ENCODE data around the gene FAM20B. TPM values are rescaled to one million over a fixed set of nuclear protein-coding genes. Genes with fewer than 3 reads are reported as not detected.

The FAM20B gene
- total RNA-seq, 4 donors from 2014 or later: 58.8 to 78.3 (median 76.5) TPM

- WGBS, 2 donors (ENCODE audit: low coverage in 1 of 2): 55 to 100% methylated on average over 1 to 3 of the region's 3 CpGs
- peaks cover 0 to 80% of the 10 kb centered on the region in 2 donors for H3K36me3 ChIP-seq
- H3K4me1 ChIP-seq: peaks cover 0 to 16% (median 8%) of the 10 kb centered on the region in 3 donors
- no peak for TF ChIP-seq CTCF (IDR thresholded peaks at IDR 0.05)
- no peak for TF ChIP-seq POLR2A (IDR thresholded peaks at IDR 0.05)
- no peak for TF ChIP-seq EP300 (IDR thresholded peaks at IDR 0.05)
- TF ChIP-seq POLR2AphosphoS5 (IDR thresholded peaks at IDR 0.05): no peak
- H3K27me3 ChIP-seq: no peaks in the 10 kb centered on the region
- no peak overlapping the region for H3K27ac ChIP-seq
- no peak for ATAC-seq
- H3K4me3 ChIP-seq: no peak overlapping the region
- H3K9me3 ChIP-seq: no peaks in the 10 kb centered on the region
These were observed 70.2 kb downstream of the FAM20B start for GRCh38 chr1:179095924-179096323.

- Histone ChIP-seq H3K4me3 (no peak overlapping the region), H3K27ac (no peak overlapping the region), H3K4me1 (no peaks in the 10 kb centered on the region), H3K36me3 (peaks cover 0 to 47% of the 10 kb centered on the region in 2 donors), H3K27me3 (no peaks in the 10 kb centered on the region), H3K9me3 (no peaks in the 10 kb centered on the region)
- no peak for ATAC-seq
- WGBS, 2 donors (ENCODE audit: low coverage in 1 of 2): 87% methylated on average over 4 of the region's 4 CpGs; no CpG with 5 or more reads in 1 of the 2 donors
- no peak for TF ChIP-seq POLR2A (IDR thresholded peaks at IDR 0.05)
- TF ChIP-seq CTCF (IDR thresholded peaks at IDR 0.05): no peak
- TF ChIP-seq EP300 (IDR thresholded peaks at IDR 0.05): no peak
- TF ChIP-seq POLR2AphosphoS5 (IDR thresholded peaks at IDR 0.05): no peak
These were observed 74.2 kb downstream of the FAM20B start for GRCh38 chr1:179099891-179100290.

- Histone ChIP-seq H3K4me3 (no peak overlapping the region), H3K36me3 (peaks cover 0 to 35% of the 10 kb centered on the region in 2 donors), H3K4me1 (no peaks in the 10 kb centered on the region), H3K9me3 (no peaks in the 10 kb centered on the region), H3K27ac (no peak overlapping the region), H3K27me3 (no peaks in the 10 kb centered on the region)
- whole genome bisulfite sequencing, 2 donors (ENCODE audit: low coverage in 1 of 2): 94% methylated on average over 2 of the region's 4 CpGs; no CpG with 5 or more reads in 1 of the 2 donors
- no peak for ATAC-seq
- TF ChIP-seq POLR2A (IDR thresholded peaks at IDR 0.05): no peak
- no peak for TF ChIP-seq EP300 (IDR thresholded peaks at IDR 0.05)
- TF ChIP-seq POLR2AphosphoS5 (IDR thresholded peaks at IDR 0.05): no peak
- no peak for TF ChIP-seq CTCF (IDR thresholded peaks at IDR 0.05)
These were observed 75.9 kb downstream of the FAM20B start for GRCh38 chr1:179101566-179101965.

DNA sequence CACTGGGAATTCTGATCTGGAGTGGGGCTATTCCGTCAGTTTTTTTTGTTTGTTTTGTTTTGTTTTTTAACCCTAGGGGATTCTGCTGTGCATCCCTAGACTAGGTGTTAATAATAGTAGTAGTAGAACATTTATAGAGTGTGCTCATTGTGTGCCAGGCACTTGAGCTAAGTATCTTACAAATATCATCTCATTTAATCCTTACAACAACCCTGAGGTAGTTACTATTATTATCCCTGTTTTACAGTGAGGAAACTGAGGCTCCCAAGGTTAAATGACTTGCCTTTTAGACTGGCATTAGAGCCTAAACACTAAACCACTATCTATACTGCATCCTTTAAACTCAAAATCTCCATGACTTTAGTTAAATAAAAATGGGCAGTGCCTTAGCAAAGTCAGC, 78.3 kb downstream of the FAM20B start:
- no peak overlapping the region for H3K4me3 ChIP-seq
- H3K9me3 ChIP-seq: no peaks in the 10 kb centered on the region
- ATAC-seq: no peak
- TF ChIP-seq POLR2AphosphoS5 (IDR thresholded peaks at IDR 0.05) (no peak), EP300 (IDR thresholded peaks at IDR 0.05) (no peak), CTCF (IDR thresholded peaks at IDR 0.05) (no peak), POLR2A (IDR thresholded peaks at IDR 0.05) (no peak)
- 86 to 95% methylated on average over 1 of the region's 1 CpG for WGBS, 2 donors (ENCODE audit: low coverage in 1 of 2)
- H3K27me3 ChIP-seq: no peaks in the 10 kb centered on the region
- H3K36me3 ChIP-seq: peaks cover 0 to 41% of the 10 kb centered on the region in 2 donors
- H3K4me1 ChIP-seq: no peaks in the 10 kb centered on the region
- H3K27ac ChIP-seq: no peak overlapping the region

- no peak overlapping the region for H3K4me3 ChIP-seq
- TF ChIP-seq CTCF (IDR thresholded peaks at IDR 0.05): no peak
- no peak for TF ChIP-seq POLR2AphosphoS5 (IDR thresholded peaks at IDR 0.05)
- TF ChIP-seq EP300 (IDR thresholded peaks at IDR 0.05): no peak
- TF ChIP-seq POLR2A (IDR thresholded peaks at IDR 0.05): no peak
- WGBS, 2 donors (ENCODE audit: low coverage in 1 of 2): 94% methylated on average over 3 of the region's 3 CpGs
These were observed 79.0 kb downstream of the FAM20B start for GRCh38 chr1:179104611-179105250.

More at GRCh38 chr1:179104611-179105250, 79.0 kb downstream of the FAM20B start:
- Histone ChIP-seq H3K4me1 (no peaks in the 10 kb centered on the region), H3K27ac (no peak overlapping the region), H3K36me3 (peaks cover 0 to 48% of the 10 kb centered on the region in 2 donors), H3K27me3 (no peaks in the 10 kb centered on the region), H3K9me3 (no peaks in the 10 kb centered on the region)
- ATAC-seq: no peak
